ENCODE results near the gene PHB1. TPM values are rescaled to one million over a fixed set of nuclear protein-coding genes. Genes with fewer than 3 reads are reported as not detected.

The PHB1 gene
- total RNA-seq, 4 donors from 2014 or later = 63.8 to 92.5 (median 86.4) TPM

GRCh38 chr17:49386373-49386772, 28.3 kb downstream of the PHB1 start:
- Histone ChIP-seq H3K4me1 (peaks cover 42% of the 10 kb centered on the region), H3K36me3 (no peaks in the 10 kb centered on the region), H3K9me3 (no peaks in the 10 kb centered on the region), H3K4me3 (no peak overlapping the region), H3K27me3 (no peaks in the 10 kb centered on the region), H3K27ac (no peak overlapping the region)
- 87% methylated on average over 10 of the region's 10 CpGs for WGBS
- no peak for TF ChIP-seq POLR2A (IDR thresholded peaks at IDR 0.05)
- TF ChIP-seq POLR2AphosphoS5 (IDR thresholded peaks at IDR 0.05) = no peak
- TF ChIP-seq CTCF (IDR thresholded peaks at IDR 0.05) = no peak
- TF ChIP-seq EP300 (IDR thresholded peaks at IDR 0.05) = no peak
- DNase-seq (ENCODE audit: low spot score in 2 of 2) = no peak

- WGBS = 85% methylated on average over 4 of the region's 4 CpGs
- no peaks in the 10 kb centered on the region for H3K36me3 ChIP-seq
- no peaks in the 10 kb centered on the region for H3K27me3 ChIP-seq
- peaks cover 31% of the 10 kb centered on the region for H3K4me1 ChIP-seq
- TF ChIP-seq POLR2A (IDR thresholded peaks at IDR 0.05) (no peak), EP300 (IDR thresholded peaks at IDR 0.05) (no peak), POLR2AphosphoS5 (IDR thresholded peaks at IDR 0.05) (no peak), CTCF (IDR thresholded peaks at IDR 0.05) (no peak)
- H3K27ac ChIP-seq = no peak overlapping the region
- no peak for DNase-seq (ENCODE audit: low spot score in 2 of 2)
- H3K4me3 ChIP-seq = no peak overlapping the region
- no peaks in the 10 kb centered on the region for H3K9me3 ChIP-seq
Measured at GRCh38 chr17:49384951-49385350, 29.7 kb downstream of the PHB1 start.

GRCh38 chr17:49383060-49383459, 31.6 kb downstream of the PHB1 start:
- 58% methylated on average over 10 of the region's 10 CpGs for WGBS
- H3K27ac ChIP-seq = no peak overlapping the region
- TF ChIP-seq POLR2AphosphoS5 (IDR thresholded peaks at IDR 0.05) (no peak), POLR2A (IDR thresholded peaks at IDR 0.05) (no peak), CTCF (IDR thresholded peaks at IDR 0.05) (no peak), EP300 (IDR thresholded peaks at IDR 0.05) (no peak)

GRCh38 chr17:49382556-49382955, 32.1 kb downstream of the PHB1 start:
- H3K4me3 ChIP-seq = no peak overlapping the region
- WGBS = 55% methylated on average over 7 of the region's 7 CpGs
- peaks cover 23% of the 10 kb centered on the region for H3K4me1 ChIP-seq
- TF ChIP-seq EP300 (IDR thresholded peaks at IDR 0.05) (no peak), CTCF (IDR thresholded peaks at IDR 0.05) (no peak), POLR2AphosphoS5 (IDR thresholded peaks at IDR 0.05) (no peak), POLR2A (IDR thresholded peaks at IDR 0.05) (no peak)
- H3K36me3 ChIP-seq = no peaks in the 10 kb centered on the region
- no peak overlapping the region for H3K27ac ChIP-seq
- H3K9me3 ChIP-seq = no peaks in the 10 kb centered on the region
- DNase-seq (ENCODE audit: low spot score in 2 of 2) = no peak
- H3K27me3 ChIP-seq = no peaks in the 10 kb centered on the region

More at GRCh38 chr17:49383060-49383459, 31.6 kb downstream of the PHB1 start:
- Histone ChIP-seq H3K9me3 (no peaks in the 10 kb centered on the region), H3K27me3 (no peaks in the 10 kb centered on the region), H3K4me1 (peaks cover 23% of the 10 kb centered on the region), H3K4me3 (no peak overlapping the region), H3K36me3 (no peaks in the 10 kb centered on the region)
- DNase-seq (ENCODE audit: low spot score in 2 of 2) = no peak

- DNase-seq (ENCODE audit: low spot score in 2 of 2) = no peak
- 67% methylated on average over 5 of the region's 5 CpGs for WGBS
- no peaks in the 10 kb centered on the region for H3K27me3 ChIP-seq
- H3K9me3 ChIP-seq = no peaks in the 10 kb centered on the region
- no peaks in the 10 kb centered on the region for H3K36me3 ChIP-seq
- H3K4me3 ChIP-seq = no peak overlapping the region
- H3K27ac ChIP-seq = no peak overlapping the region
- H3K4me1 ChIP-seq = peaks cover 23% of the 10 kb centered on the region
- TF ChIP-seq POLR2AphosphoS5 (IDR thresholded peaks at IDR 0.05) (no peak), POLR2A (IDR thresholded peaks at IDR 0.05) (no peak), CTCF (IDR thresholded peaks at IDR 0.05) (no peak), EP300 (IDR thresholded peaks at IDR 0.05) (no peak)
Measured at GRCh38 chr17:49381793-49382192, 32.9 kb downstream of the PHB1 start.
